ENCODE results near the gene NDFIP2. TPM values are rescaled to one million over a fixed set of nuclear protein-coding genes. Genes with fewer than 3 reads are reported as not detected.

NDFIP2 gene
- polyA plus RNA-seq, 1 donor (not counting 4 experiments of a cell fraction or from before 2014, with no cell fraction given) = 244 TPM

DNA sequence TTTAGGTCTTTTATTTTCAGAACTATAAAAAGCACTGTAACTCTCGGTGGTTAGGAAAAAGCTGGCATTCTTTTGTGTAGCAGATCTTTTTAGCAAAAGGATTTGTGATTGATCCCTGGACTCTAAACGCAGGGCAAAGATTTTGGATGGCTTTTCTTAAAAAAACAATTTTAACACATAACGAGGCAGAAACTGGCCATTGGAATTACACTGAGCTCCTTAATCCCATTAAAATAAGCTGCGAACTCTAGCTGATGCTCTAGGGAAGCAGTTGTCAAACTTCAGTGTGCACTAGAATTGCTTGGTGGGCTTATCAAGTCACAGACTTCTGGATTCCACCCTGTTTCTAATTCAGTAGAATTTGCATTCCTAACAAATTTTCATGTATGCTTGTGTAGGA lies 33.8 kb upstream of the NDFIP2 start:
- no peak overlapping the region for H3K9ac ChIP-seq (ENCODE audit: control insufficient read depth, extremely low read depth, insufficient read depth, low read length)
- TF ChIP-seq EZH2 (IDR thresholded peaks at IDR 0.05; ENCODE audit: low read length) = no peak
- TF ChIP-seq, protein P1, sequence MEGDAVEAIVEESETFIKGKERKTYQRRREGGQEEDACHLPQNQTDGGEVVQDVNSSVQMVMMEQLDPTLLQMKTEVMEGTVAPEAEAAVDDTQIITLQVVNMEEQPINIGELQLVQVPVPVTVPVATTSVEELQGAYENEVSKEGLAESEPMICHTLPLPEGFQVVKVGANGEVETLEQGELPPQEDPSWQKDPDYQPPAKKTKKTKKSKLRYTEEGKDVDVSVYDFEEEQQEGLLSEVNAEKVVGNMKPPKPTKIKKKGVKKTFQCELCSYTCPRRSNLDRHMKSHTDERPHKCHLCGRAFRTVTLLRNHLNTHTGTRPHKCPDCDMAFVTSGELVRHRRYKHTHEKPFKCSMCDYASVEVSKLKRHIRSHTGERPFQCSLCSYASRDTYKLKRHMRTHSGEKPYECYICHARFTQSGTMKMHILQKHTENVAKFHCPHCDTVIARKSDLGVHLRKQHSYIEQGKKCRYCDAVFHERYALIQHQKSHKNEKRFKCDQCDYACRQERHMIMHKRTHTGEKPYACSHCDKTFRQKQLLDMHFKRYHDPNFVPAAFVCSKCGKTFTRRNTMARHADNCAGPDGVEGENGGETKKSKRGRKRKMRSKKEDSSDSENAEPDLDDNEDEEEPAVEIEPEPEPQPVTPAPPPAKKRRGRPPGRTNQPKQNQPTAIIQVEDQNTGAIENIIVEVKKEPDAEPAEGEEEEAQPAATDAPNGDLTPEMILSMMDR (optimal IDR thresholded peaks at IDR 0.05 in 1 of 3, IDR thresholded peaks at IDR 0.05 in 1 of 3, conservative IDR thresholded peaks at IDR 0.05 in 1 of 3; ENCODE audit: extremely low read depth in 1 of 3, insufficient read depth in 2 of 3, low read length in 3 of 3) = no peak
- no peaks in the 10 kb centered on the region for H3K27me3 ChIP-seq (ENCODE audit: control insufficient read depth, extremely low read depth, insufficient read depth, low read length)
- no peak for DNase-seq (ENCODE audit: low read depth, low spot score)
- no peaks in the 10 kb centered on the region for H3K79me2 ChIP-seq (ENCODE audit: control insufficient read depth, insufficient read depth, low read length)
- H3K4me3 ChIP-seq (ENCODE audit: control insufficient read depth in 2 of 3, extremely low read depth in 1 of 3, insufficient read depth in 2 of 3, low read depth in 1 of 3, low read length in 3 of 3) = no peak overlapping the region
- H4K20me1 ChIP-seq (ENCODE audit: control insufficient read depth, extremely low read depth, insufficient read depth, low read length) = no peaks in the 10 kb centered on the region
- peaks cover 8% of the 10 kb centered on the region for H3K4me1 ChIP-seq (ENCODE audit: control insufficient read depth, extremely low read depth, insufficient read depth, low read length)
- H2AFZ ChIP-seq (ENCODE audit: control insufficient read depth, low read length) = no peak overlapping the region
- dilution Hi-C loops (cut with MboI; ENCODE audit: extremely low pct_ligation_motif_present, low sequenced_read_pairs) = no loop called here
- no peak for FAIRE-seq
- no peaks in the 10 kb centered on the region for H3K9me1 ChIP-seq (ENCODE audit: control insufficient read depth, extremely low read depth, insufficient read depth, low read length)
- H3K9me3 ChIP-seq (ENCODE audit: control insufficient read depth, low read depth, low read length) = no peaks in the 10 kb centered on the region
- no peak overlapping the region for H3K27ac ChIP-seq (ENCODE audit: control insufficient read depth, insufficient read depth, low read length)
- H3K4me2 ChIP-seq (ENCODE audit: control insufficient read depth, extremely low read depth, insufficient read depth, low read depth, low read length) = no peak overlapping the region
- no peaks in the 10 kb centered on the region for H3K36me3 ChIP-seq (ENCODE audit: control insufficient read depth in 2 of 2, extremely low read depth in 1 of 2, insufficient read depth in 2 of 2, low read length in 2 of 2)

- H3K4me3 ChIP-seq (ENCODE audit: control insufficient read depth in 2 of 3, extremely low read depth in 1 of 3, insufficient read depth in 2 of 3, low read depth in 1 of 3, low read length in 3 of 3) = no peak overlapping the region
- H3K27me3 ChIP-seq (ENCODE audit: control insufficient read depth, extremely low read depth, insufficient read depth, low read length) = no peaks in the 10 kb centered on the region
- no peak for FAIRE-seq
- no peak for DNase-seq (ENCODE audit: low read depth, low spot score)
- H3K4me1 ChIP-seq (ENCODE audit: control insufficient read depth, extremely low read depth, insufficient read depth, low read length) = peaks cover 8% of the 10 kb centered on the region
- dilution Hi-C loops (cut with MboI; ENCODE audit: extremely low pct_ligation_motif_present, low sequenced_read_pairs) = no loop called here
- no peaks in the 10 kb centered on the region for H3K36me3 ChIP-seq (ENCODE audit: control insufficient read depth in 2 of 2, extremely low read depth in 1 of 2, insufficient read depth in 2 of 2, low read length in 2 of 2)
- no peaks in the 10 kb centered on the region for H3K9me1 ChIP-seq (ENCODE audit: control insufficient read depth, extremely low read depth, insufficient read depth, low read length)
- no peak overlapping the region for H3K4me2 ChIP-seq (ENCODE audit: control insufficient read depth, extremely low read depth, insufficient read depth, low read depth, low read length)
- no peak overlapping the region for H3K9ac ChIP-seq (ENCODE audit: control insufficient read depth, extremely low read depth, insufficient read depth, low read length)
- H3K9me3 ChIP-seq (ENCODE audit: control insufficient read depth, low read depth, low read length) = no peaks in the 10 kb centered on the region
- no peaks in the 10 kb centered on the region for H4K20me1 ChIP-seq (ENCODE audit: control insufficient read depth, extremely low read depth, insufficient read depth, low read length)
- TF ChIP-seq EZH2 (IDR thresholded peaks at IDR 0.05; ENCODE audit: low read length) = no peak
- TF ChIP-seq, protein P1 (optimal IDR thresholded peaks at IDR 0.05 in 1 of 3, IDR thresholded peaks at IDR 0.05 in 1 of 3, conservative IDR thresholded peaks at IDR 0.05 in 1 of 3; ENCODE audit: extremely low read depth in 1 of 3, insufficient read depth in 2 of 3, low read length in 3 of 3) = no peak
- H3K27ac ChIP-seq (ENCODE audit: control insufficient read depth, insufficient read depth, low read length) = no peak overlapping the region
- H3K79me2 ChIP-seq (ENCODE audit: control insufficient read depth, insufficient read depth, low read length) = no peaks in the 10 kb centered on the region
- no peak overlapping the region for H2AFZ ChIP-seq (ENCODE audit: control insufficient read depth, low read length)
These were observed 33.2 kb upstream of the NDFIP2 start for GRCh38 chr13:79447741-79448140.
